ENCODE data around the gene ADORA1. TPM values are rescaled to one million over a fixed set of nuclear protein-coding genes. Genes with fewer than 3 reads are reported as not detected.

Gene ADORA1
- total and polyA plus RNA-seq, 4 donors, result 0.33 to 1.1 (median 0.37) TPM

- no peak for DNase-seq (ENCODE audit: low spot score)
- Histone ChIP-seq H3K4me1 (ENCODE audit: control insufficient read depth in 4 of 4, insufficient read depth in 4 of 4, low read length in 3 of 4) (no peaks in the 10 kb centered on the region), H3K36me3 (ENCODE audit: control insufficient read depth in 4 of 4, insufficient read depth in 3 of 4, low read depth in 1 of 4, low read length in 3 of 4) (no peaks in the 10 kb centered on the region), H3K9me3 (ENCODE audit: control insufficient read depth in 4 of 4, low read length in 3 of 4) (no peaks in the 10 kb centered on the region), H3K27me3 (ENCODE audit: control insufficient read depth in 4 of 4, insufficient read depth in 4 of 4, low read length in 3 of 4) (no peaks in the 10 kb centered on the region), H3K9ac (ENCODE audit: low read depth in 1 of 2, low read length in 2 of 2) (no peak overlapping the region), H3K27ac (ENCODE audit: low read depth in 1 of 2, low read length in 2 of 2) (no peak overlapping the region), H3K4me3 (ENCODE audit: low read depth in 1 of 3, low read length in 3 of 3) (no peak overlapping the region)
- TF ChIP-seq FOXA1 (IDR thresholded peaks at IDR 0.05) (no peak), NR2F2 (IDR thresholded peaks at IDR 0.05) (no peak), EGR1 (IDR thresholded peaks at IDR 0.05; ENCODE audit: low read depth in 2 of 2) (no peak), YY1 (IDR thresholded peaks at IDR 0.05) (no peak), MAX (IDR thresholded peaks at IDR 0.05) (no peak), TAF1 (conservative IDR thresholded peaks at IDR 0.05) (no peak), CTCF (IDR thresholded peaks at IDR 0.05; ENCODE audit: low read depth, low read length, missing input control) (no peak), REST (IDR thresholded peaks at IDR 0.05) (no peak), FOXA2 (IDR thresholded peaks at IDR 0.05) (no peak), HNF4A (conservative IDR thresholded peaks at IDR 0.05) (no peak), RXRA (IDR thresholded peaks at IDR 0.05) (no peak), SP1 (IDR thresholded peaks at IDR 0.05) (no peak), HNF4G (IDR thresholded peaks at IDR 0.05) (no peak), ATF3 (IDR thresholded peaks at IDR 0.05) (no peak)
- TF ChIP-seq, protein P1, sequence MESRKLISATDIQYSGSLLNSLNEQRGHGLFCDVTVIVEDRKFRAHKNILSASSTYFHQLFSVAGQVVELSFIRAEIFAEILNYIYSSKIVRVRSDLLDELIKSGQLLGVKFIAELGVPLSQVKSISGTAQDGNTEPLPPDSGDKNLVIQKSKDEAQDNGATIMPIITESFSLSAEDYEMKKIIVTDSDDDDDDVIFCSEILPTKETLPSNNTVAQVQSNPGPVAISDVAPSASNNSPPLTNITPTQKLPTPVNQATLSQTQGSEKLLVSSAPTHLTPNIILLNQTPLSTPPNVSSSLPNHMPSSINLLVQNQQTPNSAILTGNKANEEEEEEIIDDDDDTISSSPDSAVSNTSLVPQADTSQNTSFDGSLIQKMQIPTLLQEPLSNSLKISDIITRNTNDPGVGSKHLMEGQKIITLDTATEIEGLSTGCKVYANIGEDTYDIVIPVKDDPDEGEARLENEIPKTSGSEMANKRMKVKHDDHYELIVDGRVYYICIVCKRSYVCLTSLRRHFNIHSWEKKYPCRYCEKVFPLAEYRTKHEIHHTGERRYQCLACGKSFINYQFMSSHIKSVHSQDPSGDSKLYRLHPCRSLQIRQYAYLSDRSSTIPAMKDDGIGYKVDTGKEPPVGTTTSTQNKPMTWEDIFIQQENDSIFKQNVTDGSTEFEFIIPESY (IDR thresholded peaks at IDR 0.05), result no peak
- WGBS, result 85% methylated on average over 21 of the region's 21 CpGs
Measured at GRCh38 chr1:203169770-203170520, 42.4 kb downstream of the ADORA1 start.
